Upper lobe of left lung (tissue), 6 donors: ENCODE results near the gene MAGEA9. TPM values are rescaled to one million over a fixed set of nuclear protein-coding genes. Genes with fewer than 3 reads are reported as not detected.

Source experiments
- ATAC-seq, 2 donors: fragments of 200-7000 bp; cut with Tn5 transposase; one replicate each; pipeline ENCODE4 v1.9.1; 2022; ENCODE audit warnings: mild to moderate bottlenecking in 2 of 2, moderate library complexity in 2 of 2; ENCODE audit not compliant: low FRiP score in 2 of 2
- DNase-seq, 2 donors: peaks; one replicate each; pipeline ENCODE4 v3.0.0-alpha.2; 2019 to 2020
- H3K27ac ChIP-seq, 4 donors: fragments of 200-600 bp; sonication (generic); one replicate each; pipeline ENCODE4 v1.5.1; 2016 to 2019
- H3K27me3 ChIP-seq, 4 donors: fragments of 200-600 bp; sonication (generic); one replicate each; pipeline ENCODE4 v1.5.1; 2017 to 2019
- H3K36me3 ChIP-seq, 4 donors: fragments of 200-600 bp; sonication (generic); one replicate each; pipeline ENCODE4 v1.5.1; 2016 to 2019
- H3K4me1 ChIP-seq, 4 donors: fragments of 200-600 bp; sonication (generic); one replicate each; pipeline ENCODE4 v1.5.1; 2018 to 2019
- H3K4me3 ChIP-seq, 4 donors: fragments of 200-600 bp; sonication (generic); one replicate each; pipeline ENCODE4 v1.5.1; 2017 to 2019; ENCODE audit warnings: mild to moderate bottlenecking in 2 of 4, moderate library complexity in 1 of 4
- H3K9me3 ChIP-seq, 4 donors: fragments of 200-600 bp; sonication (generic); one replicate each; pipeline ENCODE4 v1.5.1; 2018 to 2019
- CTCF ChIP-seq, 6 experiments: fragments of 450-650 bp in 4 of 6; fragments of 200-600 bp in 2 of 6; sonication (generic) in 2 of 6; IDR thresholded peaks; one replicate each; pipeline ENCODE4 v1.5.1; 2016 to 2019; ENCODE audit warnings: antibody characterized with exemption in 6 of 6
- EP300 ChIP-seq, 4 donors: sonication (generic); formaldehyde crosslinking; IDR thresholded peaks; one replicate each; pipeline ENCODE4 v1.5.1; 2017; ENCODE audit warnings: antibody characterized with exemption in 4 of 4, control low read depth in 2 of 4
- POLR2A ChIP-seq, 4 donors: fragments of 450-650 bp; IDR thresholded peaks; one replicate each; pipeline ENCODE4 v1.5.1; 2016 to 2017; ENCODE audit warnings: antibody characterized with exemption in 4 of 4, mild to moderate bottlenecking in 2 of 4
- POLR2AphosphoS5 ChIP-seq, 2 donors: sonication (generic); formaldehyde crosslinking; IDR thresholded peaks; one replicate each; pipeline ENCODE4 v1.5.1; 2017; ENCODE audit warnings: antibody characterized with exemption in 2 of 2
- WGBS, 2 donors: methylation state at CpG; one replicate each; pipeline ENCODE4 v1.1.5; 2017 to 2018; 5-methylcytosine and 5-hydroxymethylcytosine counted together
- total RNA-seq, 6 donors: library from RNA; depleted of rRNA in 4 of 6; stranded (reverse); fragments of >200 nt in 4 of 6; gene quantifications; one replicate each; pipeline versions ENCODE4 v1.1.0 to v1.2.1, GENCODE V29; 2016 to 2021
- donor health status: DM: no; HTN: no; CAD: no; lungs with moderate emphysema.
- donor health status: DM: no; HTN: yes; CAD: no; lungs with severe emphysema.

Gene MAGEA9
- total RNA-seq, 6 donors from 2014 or later: not detected

- Histone ChIP-seq H3K4me1 (no peaks in the 10 kb centered on the region), H3K27ac (no peak overlapping the region), H3K9me3 (no peaks in the 10 kb centered on the region), H3K36me3 (no peaks in the 10 kb centered on the region), H3K4me3 (no peak overlapping the region), H3K27me3 (no peaks in the 10 kb centered on the region)
- DNase-seq: no peak
- no peak for TF ChIP-seq POLR2A (IDR thresholded peaks at IDR 0.05)
- no peak for TF ChIP-seq EP300 (IDR thresholded peaks at IDR 0.05)
- no peak for TF ChIP-seq POLR2AphosphoS5 (IDR thresholded peaks at IDR 0.05)
- no peak for TF ChIP-seq CTCF (IDR thresholded peaks at IDR 0.05)
- ATAC-seq: no peak
- WGBS, 2 donors: 80 to 81% methylated on average over 4 to 6 of the region's 6 CpGs
Measured at GRCh38 chrX:149799095-149799714, 17.5 kb downstream of the MAGEA9 start.

GRCh38 chrX:149799938-149800337, 18.2 kb downstream of the MAGEA9 start:
- Histone ChIP-seq H3K9me3 (no peaks in the 10 kb centered on the region), H3K36me3 (no peaks in the 10 kb centered on the region), H3K4me1 (no peaks in the 10 kb centered on the region), H3K4me3 (no peak overlapping the region), H3K27me3 (no peaks in the 10 kb centered on the region), H3K27ac (no peak overlapping the region)
- TF ChIP-seq CTCF (IDR thresholded peaks at IDR 0.05): no peak
- no peak for TF ChIP-seq POLR2AphosphoS5 (IDR thresholded peaks at IDR 0.05)
- no peak for TF ChIP-seq EP300 (IDR thresholded peaks at IDR 0.05)
- no peak for TF ChIP-seq POLR2A (IDR thresholded peaks at IDR 0.05)
- WGBS, 2 donors: 60 to 64% methylated on average over 3 of the region's 3 CpGs
- no peak for DNase-seq
- no peak for ATAC-seq

- Histone ChIP-seq H3K27me3 (no peaks in the 10 kb centered on the region), H3K9me3 (no peaks in the 10 kb centered on the region), H3K36me3 (no peaks in the 10 kb centered on the region), H3K27ac (no peak overlapping the region), H3K4me3 (no peak overlapping the region), H3K4me1 (no peaks in the 10 kb centered on the region)
- WGBS, 2 donors: 80 to 87% methylated on average over 1 to 10 of the region's 10 CpGs
- no peak for DNase-seq
- TF ChIP-seq CTCF (IDR thresholded peaks at IDR 0.05) (no peak), EP300 (IDR thresholded peaks at IDR 0.05) (no peak), POLR2AphosphoS5 (IDR thresholded peaks at IDR 0.05) (no peak), POLR2A (IDR thresholded peaks at IDR 0.05) (no peak)
- ATAC-seq: no peak
Measured at GRCh38 chrX:149803458-149804062, 21.8 kb downstream of the MAGEA9 start.

- TF ChIP-seq POLR2AphosphoS5 (IDR thresholded peaks at IDR 0.05) (no peak), CTCF (IDR thresholded peaks at IDR 0.05) (no peak), POLR2A (IDR thresholded peaks at IDR 0.05) (no peak), EP300 (IDR thresholded peaks at IDR 0.05) (no peak)
- H3K4me3 ChIP-seq: no peak overlapping the region
- no peak overlapping the region for H3K27ac ChIP-seq
- WGBS, 2 donors: 77 to 86% methylated on average over 6 of the region's 6 CpGs
- no peak for ATAC-seq
- DNase-seq: no peak
- no peaks in the 10 kb centered on the region for H3K9me3 ChIP-seq
- no peaks in the 10 kb centered on the region for H3K4me1 ChIP-seq
- no peaks in the 10 kb centered on the region for H3K36me3 ChIP-seq
- H3K27me3 ChIP-seq: no peaks in the 10 kb centered on the region
Measured at GRCh38 chrX:149804102-149804501, 22.4 kb downstream of the MAGEA9 start.
